GM19467 (cell line): ENCODE results near the gene MTA2.
"Not testable (repeated sequence)": the region's sequence is repeated elsewhere in the genome, so short reads cannot be mapped to it uniquely, and the experiment has no call there.

ENCODE experiments used
- ATAC-seq: cut with Tn5 transposase; IDR thresholded peaks from one replicate; pipeline ENCODE4 v1.9.1; 2021; ENCODE audit warnings: mild to moderate bottlenecking, moderate library complexity; ENCODE audit not compliant: unreplicated experiment

MTA2 gene

DNA sequence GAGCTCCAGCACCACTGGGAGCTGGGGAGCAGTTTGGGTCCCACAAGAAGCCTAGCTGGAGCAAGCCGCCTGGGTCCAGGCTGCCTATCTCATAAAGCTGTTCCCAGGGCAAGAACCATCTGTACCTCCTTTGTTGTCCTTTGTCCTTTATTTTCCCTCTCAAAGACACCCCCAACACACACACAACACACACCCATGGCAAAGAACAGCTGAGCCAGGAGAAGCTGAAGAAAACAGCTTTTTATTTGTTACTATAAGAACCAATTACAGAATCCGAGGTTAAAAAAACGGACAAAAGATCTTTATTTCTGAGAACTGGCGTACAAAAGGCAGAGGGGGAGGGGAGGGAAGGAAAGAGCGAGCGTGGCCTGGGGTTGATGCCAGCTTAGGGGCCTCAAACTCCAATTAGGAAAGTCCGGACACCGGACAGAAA is 8.7 kb downstream of the MTA2 start:
- ATAC-seq: no peak

DNA sequence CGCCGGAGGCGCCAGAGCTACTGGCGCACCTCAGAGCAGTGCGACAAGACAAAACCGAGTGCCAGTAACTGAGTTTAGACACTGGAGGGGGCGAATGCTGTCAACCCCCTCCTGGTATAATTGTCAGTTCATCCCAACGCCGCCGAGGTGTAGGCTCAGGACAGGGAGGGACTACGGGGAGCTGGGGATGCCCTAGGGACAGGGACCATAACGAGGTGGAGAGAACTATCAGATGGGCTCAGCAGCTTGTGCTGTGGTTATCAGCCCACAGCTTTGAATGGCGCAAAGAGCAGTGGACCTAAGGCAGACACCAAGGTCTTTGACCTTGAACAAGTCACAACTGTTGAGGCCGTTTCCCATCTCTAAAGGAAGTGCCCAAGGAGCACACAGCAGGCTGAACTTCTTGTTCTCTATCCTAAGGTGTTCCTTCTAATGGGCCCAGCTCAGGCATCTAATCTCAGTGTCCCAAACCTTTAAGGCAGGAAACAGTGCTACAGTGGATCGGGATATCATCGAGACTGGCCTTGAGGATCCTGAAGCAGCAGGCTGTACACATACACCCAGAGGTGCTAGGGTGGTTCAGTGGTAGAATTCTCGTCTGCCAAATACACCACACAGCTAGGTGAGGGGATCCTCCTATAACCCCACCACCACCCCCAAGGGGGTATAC is 9.4 kb downstream of the MTA2 start:
- ATAC-seq: peak; percentile 6

DNA sequence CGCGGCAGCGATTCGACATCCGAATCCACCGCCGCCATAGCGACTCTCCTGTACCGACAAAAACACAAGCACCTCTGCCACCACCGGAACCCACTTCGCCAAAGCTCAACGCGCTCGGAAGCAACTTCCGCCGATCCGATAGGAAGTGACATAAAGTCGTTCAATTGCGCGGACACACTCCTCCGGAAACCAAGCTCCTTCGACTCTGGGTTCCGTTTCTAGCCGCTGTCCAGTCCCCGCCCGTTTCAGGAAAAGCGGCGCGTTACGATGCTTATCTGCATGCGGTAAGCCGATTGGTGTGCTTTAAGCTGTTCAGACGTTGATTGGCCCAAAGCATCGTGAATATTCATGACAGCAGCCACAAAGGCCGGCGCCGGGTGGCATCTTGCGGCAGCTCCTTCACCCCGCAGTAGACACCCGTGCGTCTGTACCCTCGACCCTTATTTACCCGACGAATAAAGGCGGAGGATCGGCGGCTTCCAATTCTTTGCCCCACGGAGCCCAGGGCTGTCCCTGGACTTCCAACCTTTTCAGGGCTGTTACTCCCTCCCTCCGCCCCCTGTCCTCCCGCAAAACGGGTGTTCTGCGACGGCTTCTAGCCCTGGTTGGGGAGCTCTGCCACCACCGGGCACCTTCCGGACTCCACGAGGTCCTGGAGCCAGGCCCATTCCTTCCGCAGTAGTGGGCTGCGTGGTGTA is 10.1 kb downstream of the MTA2 start, which contains the start of gene TUT1:
TUT1 (minus strand) TSS at position 76 of the 698 bp plus-strand sequence; CDS start at position 38, 38 bp downstream.
- ATAC-seq: peak; percentile 78

DNA sequence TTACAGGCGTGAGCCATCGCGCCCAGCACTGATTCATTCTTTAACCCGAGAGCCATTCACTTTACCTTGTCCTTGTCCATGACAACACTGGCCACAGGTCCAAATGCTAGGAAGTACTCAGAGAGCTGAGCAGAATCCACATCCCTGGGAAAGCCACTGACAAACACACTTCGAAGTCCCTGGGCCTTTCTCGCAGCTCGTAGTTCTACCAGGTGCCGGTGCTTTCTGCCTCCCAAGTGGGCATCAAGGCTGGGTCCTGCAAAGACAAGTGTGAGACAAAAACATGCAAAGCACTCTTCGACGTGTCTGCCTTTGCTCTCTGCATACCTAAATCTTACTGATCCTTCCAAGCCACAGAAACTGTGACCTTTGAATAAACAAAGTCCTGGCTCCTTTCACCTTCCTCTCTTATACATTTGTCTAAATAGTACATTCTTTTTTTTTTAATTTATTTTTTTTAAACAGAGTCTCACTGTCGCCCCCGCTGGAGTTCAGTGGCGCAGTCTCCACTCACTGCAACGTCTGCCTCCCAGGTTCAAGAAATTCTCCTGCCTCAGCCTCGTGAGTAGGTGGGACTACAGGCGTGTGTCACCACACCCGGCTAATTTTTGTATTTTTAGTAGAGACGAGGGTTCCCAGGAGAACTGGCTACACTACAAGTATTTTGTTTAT is 12.6 kb downstream of the MTA2 start:
- ATAC-seq: no peak

DNA sequence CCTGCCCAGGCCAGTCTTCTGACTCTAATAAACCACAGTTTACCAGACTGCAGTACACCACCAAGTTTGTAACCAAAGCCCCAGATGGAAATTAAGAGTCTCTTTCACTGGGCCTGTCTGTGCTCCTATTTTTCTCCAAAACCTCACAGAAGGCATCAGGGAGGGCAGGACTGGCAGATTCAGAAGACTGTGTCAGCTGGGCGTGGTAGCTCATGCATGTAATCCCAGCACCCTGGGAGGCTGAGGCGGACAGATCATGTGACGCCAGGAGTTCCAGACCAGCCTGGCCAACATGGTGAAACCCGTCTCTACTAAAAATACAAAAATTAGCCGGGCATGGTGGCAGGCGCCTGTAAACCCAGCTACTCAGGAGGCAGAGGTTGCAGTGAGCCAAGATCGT is 16.3 kb downstream of the MTA2 start:
- not testable (repeated sequence) for ATAC-seq

DNA sequence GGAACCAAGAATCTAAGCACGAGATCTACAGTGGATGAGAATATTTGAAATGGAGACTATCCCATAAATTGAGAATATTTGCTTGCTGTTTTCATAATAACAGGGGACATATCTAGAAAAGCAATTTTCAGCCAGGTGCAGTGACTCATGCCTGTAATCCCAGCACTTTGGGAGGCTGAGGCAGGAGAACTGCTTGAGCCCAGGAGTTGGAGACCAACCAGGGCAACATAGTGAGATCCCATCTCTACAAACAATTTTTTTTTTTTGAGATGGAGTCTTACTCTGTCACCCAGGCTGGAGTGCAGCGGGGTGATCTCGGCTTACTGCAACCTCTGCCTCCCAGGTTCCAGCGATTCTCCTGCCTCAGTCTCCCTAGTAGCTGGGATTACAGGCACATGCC is 19.9 kb downstream of the MTA2 start:
- not testable (repeated sequence) for ATAC-seq

DNA sequence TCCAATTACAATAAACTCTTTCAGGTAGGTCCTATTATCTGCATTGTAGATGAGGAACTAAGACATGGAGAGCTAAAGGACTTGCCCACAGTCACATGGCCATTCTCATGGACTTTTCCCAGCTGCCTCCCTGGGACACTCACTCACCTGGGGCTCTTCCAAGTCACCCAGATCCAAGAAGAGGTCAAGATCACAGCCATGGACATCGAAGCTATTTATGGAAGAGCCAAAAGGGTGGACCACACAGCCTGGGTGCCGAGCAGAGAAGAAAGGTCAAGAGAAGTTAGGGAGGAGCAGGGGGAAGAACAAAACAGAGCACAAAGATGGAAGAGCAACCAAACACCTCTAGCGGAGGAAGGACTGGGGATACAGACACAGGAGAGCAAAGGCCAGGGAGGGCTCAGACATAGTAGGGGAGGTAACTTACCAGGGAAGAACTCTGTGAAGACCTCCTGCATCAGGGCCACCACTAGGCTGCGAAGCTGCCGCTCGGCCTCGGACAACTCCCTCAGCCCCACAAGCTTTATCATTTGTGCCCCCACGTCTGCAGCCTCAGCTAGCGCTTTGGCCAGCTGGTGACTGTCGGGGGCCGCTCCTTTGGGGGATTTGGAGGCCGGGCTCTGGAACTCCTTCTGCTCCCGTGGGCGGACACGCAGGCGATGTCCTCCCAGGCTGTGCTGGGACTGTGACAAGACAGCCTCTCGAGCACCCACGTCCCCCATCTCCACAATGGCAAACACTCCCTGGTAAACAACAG is 20.5 kb downstream of the MTA2 start:
- ATAC-seq: no peak

DNA sequence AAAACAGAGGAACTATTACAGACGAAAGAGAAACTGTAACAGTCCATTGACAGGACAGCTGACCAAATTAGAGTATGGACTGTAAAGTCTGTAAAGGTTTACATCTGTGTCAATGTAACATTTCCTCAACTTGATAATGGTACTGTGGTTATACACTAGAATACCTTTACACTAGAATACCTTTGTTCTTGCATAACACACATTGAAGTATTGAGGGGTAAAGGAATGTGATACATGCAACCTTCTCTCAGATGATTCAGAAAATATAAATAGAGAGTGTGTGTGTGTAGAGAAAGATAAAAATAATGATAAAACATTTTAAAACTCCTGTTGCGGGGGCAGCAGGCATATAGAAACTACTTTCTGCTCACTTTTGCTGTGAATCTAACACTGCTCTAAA is 22.4 kb downstream of the MTA2 start:
- no peak for ATAC-seq

DNA sequence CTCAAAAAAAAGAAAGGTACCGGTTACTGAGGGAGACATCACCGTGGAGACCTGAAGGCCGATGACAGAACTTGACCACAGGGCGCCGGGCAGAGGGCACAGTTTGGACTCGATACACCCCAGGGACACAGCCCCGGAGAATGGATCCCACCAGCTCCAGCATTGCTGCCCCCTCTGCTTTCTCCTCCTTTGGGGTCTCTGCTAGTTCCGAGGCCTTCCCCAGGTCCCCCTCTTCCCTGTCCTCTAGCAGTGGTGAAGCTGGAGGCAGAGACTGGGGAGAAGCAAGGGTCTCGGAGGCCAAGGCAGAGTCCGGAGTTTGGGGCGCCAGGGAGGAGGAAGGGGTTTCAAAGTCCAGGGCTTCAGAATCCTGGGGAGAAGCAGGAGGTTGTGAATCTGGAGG is 23.1 kb downstream of the MTA2 start:
- ATAC-seq: no peak

DNA sequence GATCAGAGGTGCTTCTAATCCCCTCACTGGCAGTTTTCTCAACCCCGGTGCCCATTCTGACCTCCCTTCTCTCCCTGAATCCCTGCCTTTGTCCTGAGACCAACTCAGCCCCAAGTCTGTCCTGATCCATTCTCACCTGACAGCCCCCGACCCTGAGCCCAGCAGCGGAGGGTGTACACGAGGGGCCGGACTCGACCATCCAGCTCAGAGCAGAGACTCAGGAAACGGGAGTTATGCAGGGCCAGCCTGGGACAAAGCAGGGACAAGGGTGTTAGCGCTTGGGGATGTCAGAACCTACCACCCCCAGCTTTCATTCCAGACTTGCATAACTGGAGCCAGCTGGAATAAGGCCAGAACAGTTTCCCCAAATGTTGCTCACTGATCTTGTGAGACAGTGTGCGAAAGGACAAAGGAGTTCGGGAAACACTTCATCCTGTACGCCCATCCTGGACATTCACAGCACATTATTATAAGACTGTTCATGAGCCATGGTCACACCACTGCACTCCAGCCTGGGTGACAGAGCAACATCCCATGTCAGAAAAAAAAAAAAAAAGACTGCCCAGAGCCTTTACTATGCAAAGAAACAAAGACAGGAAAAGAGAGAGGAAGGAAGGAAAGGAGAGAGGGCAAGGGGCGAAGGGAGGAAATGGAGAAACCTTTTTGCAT is 24.5 kb downstream of the MTA2 start:
- ATAC-seq: no peak

DNA sequence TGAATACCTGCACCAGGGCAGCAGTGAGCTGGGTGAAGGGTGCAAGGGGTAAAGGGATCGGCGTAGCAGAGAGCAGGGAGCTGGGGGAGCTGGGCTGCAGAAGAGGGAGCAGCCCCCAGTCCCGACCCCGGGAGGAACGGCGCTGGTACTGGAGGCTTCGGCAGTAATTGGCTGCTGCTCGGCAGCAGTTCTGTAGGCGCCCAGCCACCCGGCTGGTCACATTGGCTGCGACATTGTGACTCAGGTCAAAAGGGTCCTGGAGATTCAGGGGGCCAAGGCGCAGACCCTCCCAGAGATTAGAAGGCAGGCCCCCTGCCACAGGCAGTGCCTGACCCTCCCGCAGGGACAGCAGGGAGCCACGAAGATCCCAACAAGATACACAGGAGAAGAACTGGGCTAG is 25.8 kb downstream of the MTA2 start:
- no peak for ATAC-seq

DNA sequence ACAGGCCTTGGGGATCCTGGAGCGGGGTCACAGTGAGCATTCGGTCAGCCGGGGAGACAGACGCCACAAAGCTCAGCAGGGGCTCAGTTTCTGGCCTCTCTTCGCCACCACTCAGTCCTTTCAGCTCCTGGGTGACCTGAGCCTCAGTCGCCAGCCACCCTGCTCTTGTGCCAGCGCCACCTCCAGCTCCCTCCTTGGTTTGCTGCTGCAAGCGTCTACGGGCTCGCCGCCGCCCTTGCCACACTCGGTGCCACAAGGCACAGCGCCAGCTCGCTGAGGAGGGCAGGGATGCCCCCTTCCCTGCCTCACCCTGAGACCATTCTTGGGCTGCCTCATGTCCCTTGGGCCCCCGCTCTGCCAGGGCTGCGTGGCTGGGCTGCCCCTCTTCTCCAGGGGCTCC is 26.5 kb downstream of the MTA2 start:
- no peak for ATAC-seq

DNA sequence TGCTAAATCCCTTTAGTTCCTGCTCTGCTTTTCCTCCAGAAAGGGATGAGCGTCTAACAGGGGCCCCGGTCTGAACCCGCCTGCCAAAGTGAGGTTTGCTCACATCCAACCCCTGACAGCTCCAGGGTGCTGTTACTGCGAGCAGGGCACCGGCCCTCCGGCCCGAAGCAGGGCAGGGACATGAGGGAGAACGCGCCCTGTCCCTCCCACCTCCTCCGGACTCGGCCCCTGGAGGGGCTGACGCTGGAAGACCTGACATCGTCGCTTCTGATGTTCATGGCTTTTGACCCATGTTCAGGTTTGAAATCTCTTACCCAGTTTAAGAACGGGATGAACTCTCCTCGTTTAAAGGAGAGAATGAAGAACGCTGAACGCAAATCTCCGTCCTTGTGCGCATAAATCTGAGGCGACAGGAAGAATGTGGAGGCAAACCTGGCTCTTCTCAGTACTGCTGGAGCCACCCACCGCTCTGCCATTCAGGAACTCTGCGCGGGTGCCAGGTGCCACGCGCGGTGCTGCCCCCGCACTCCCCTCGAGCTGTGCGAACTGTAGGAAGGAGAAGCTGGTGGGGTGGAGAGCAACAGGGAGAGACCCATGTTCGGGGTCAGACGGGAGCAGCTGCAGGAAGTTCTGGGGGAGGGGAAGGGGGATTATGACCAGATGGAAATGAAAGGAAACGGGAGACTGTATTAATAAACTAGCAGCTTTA is 27.1 kb downstream of the MTA2 start:
- no peak for ATAC-seq

DNA sequence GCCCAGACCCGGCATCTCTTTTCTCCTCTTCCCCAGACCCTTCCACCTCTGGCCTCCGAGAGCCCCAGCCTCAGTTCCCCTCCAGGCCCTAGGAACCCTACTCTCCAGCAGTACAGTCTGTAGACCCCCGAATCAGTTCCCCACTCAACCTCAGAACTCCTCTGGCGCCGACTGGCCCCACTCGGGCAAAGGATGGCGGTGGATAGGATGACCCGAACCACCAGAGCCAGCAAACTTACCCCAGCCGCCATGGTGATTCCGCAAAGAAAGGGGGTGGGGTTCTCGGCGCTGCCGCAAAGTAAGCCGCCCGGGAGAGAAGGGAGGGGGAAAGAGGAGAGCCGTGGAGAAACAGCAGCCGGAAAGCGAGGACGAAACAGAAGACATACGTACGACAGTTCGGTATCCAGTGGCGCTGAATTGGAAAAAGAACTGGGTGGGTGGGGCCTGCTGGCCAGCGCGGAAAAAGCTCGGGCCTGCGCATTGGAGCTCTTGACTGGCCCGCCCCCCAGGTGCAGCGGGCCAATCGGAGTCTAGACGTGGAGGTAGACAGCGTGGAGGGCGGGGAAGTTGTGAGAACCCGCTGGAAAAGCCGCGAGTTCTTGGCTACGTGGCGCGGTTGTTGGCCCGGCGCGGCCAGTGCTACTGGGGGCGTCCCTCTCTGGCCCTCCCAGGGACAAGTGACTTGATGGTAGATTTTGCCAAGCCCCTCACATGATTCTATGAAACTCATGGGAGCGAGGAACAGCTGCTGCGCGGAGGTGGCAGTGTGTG is 27.9 kb downstream of the MTA2 start, which contains the start of gene EEF1G:
EEF1G (minus strand) TSS at position 300 of the 771 bp plus-strand sequence; CDS start at position 251, 49 bp downstream.
- peak; percentile 80 for ATAC-seq

DNA sequence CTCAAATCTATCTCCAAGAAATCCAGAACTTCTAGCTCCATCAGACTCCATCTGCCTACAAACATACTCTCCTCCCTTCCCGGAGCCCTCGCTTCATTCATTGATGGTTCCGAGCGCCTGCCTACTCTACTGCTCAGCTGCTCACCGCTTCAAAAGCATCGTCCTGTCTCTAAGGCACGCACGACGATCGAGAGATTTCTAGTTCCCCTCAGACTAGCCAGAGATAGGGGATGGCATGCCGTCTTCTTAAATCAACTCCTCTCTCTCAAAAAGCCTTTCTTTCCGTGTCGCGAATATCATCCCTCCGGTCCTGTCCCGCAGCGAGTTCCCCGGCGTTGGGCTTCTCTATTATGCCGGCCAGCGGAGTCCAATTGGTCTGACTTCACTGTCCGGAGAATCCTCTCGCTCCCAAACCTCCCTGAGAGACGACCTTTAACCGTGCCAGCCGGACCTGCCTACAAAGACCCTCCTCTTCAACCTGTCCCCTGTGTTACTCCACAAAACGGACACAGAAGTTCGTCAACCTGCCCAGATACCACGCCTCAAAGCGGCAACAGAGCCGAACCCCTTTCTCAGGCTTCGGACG is 28.6 kb downstream of the MTA2 start:
- ATAC-seq: no peak

DNA sequence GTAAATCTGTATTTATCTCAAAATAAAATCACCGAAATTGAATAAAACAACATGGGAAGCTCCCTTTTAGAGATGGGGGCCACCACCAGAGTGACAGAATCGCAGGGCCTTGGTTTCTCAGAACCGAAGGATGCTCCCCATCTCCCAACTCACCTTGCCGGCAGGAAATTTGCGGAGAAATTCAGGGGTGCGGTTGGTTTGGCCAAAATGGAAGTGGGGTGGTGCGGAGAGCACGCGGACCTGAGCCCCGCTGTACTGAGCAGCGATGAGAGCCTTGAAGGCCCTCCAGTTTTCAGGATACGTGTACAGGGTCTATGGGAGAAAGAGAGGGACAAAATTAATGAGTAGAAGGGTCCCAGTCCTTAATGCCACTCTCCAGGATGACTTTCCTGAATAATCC is 29.2 kb downstream of the MTA2 start:
- ATAC-seq: no peak

DNA sequence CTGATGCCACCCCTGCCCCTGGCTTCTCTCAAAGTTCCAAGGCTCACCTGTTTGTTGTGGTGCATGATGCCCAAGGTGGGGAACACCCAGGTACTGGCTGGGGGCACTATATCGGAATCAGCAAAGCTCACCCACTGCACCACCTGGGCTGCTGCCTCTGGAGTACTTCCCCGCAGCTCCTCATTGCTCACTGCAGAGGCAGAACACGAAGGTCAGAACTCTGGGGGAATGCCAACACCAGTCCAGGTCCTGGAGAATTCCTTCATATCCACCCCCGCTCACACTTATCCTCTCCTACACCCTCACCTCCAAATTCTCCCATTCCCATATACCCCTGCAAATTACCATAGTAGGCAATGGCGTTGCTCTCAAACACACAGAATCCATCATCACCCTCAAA is 30.2 kb downstream of the MTA2 start:
- not testable (repeated sequence) for ATAC-seq

DNA sequence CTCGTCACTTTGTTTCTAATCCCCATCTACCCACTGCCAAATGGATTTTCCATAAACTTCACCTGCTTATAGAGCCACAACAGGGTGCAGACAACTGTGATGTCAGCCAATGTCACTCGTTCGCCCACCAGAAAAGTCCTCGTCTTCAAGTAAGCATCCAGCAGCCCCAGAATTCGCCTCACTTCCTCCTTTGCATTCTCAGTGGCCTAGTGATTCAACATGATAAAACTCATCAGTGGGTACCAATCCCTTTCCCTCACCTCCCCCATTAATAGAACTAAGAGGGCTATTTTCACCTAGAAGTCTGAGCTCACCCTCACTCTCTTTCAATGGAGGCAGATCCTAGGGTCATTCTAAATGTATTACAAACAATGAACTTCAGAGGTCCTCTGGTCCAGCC is 30.8 kb downstream of the MTA2 start:
- ATAC-seq: not testable (repeated sequence)

DNA sequence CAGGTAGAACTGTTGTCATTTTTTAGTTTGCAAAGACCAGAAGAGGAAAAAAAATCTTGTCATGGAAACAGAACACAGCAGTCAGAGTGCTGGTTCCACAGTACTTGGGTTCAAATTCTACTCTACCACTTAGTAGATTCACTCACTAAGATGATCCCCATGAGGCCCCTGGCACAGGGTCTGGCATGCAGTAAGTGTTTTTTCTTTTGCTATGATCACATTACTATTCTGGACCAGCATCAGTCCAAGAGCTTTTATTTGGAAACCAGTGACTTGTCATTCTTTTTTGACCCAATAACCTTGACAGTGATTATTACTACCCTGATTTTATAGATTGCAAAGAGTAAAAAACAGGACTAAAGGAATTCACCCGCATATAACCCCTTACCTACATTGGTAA is 32.1 kb downstream of the MTA2 start:
- no peak for ATAC-seq
